BJ (cell line): ENCODE measurements around the gene UBASH3B. TPM values are rescaled to one million over a fixed set of nuclear protein-coding genes. Genes with fewer than 3 reads are reported as not detected.

Experiments
- CTCF ChIA-PET: fragments of 350-600 bp; formaldehyde crosslinking; extraction: SDS; loops from one replicate; lab custom pipeline; 2021; ENCODE audit warnings: antibody characterized with exemption, inconsistent platforms; lab: Yijun Ruan, JAX
- POLR2A ChIA-PET: fragments of 300-600 bp; sonication (Branson Sonifier 250); formaldehyde crosslinking; extraction: SDS; loops from one replicate; lab custom pipeline; 2021; ENCODE audit warnings: antibody characterized with exemption; lab: Charles Lee
- DNase-seq: peaks from one replicate; pipeline ENCODE4 v3.0.0-alpha.2; 2011; ENCODE audit warnings: low read depth
- H3K27me3 ChIP-seq: 2 replicates; pipeline ENCODE4 v1.6.0; 2011; ENCODE audit warnings: low read length; ENCODE audit not compliant: control insufficient read depth, insufficient read depth
- H3K36me3 ChIP-seq: 2 replicates; pipeline ENCODE4 v1.5.1; 2011; ENCODE audit warnings: low read length; ENCODE audit not compliant: control insufficient read depth, insufficient read depth
- H3K4me3 ChIP-seq: 2 replicates; pipeline ENCODE4 v1.5.1; 2011; ENCODE audit warnings: low read depth, mild to moderate bottlenecking, control low read depth, low read length
- CTCF ChIP-seq: IDR thresholded peaks from 2 replicates; pipeline ENCODE4 v1.5.1; 2011; ENCODE audit warnings: low read depth, mild to moderate bottlenecking, control low read depth, inconsistent platforms, low read length, moderate library complexity; ENCODE audit not compliant: insufficient read depth
- polyA plus RNA-seq: library from polyadenylated mRNA; depleted of rRNA; stranded (reverse); fragments of >200 nt; gene quantifications from 2 replicates; pipeline ENCODE4 v1.2.3, GENCODE V29; 2011

Gene UBASH3B
- polyA plus RNA-seq, 1 experiment: 28.4 TPM

- Histone ChIP-seq H3K4me3 (no peak overlapping the region), H3K36me3 (no peaks in the 10 kb centered on the region), H3K27me3 (no peaks in the 10 kb centered on the region)
- ChIA-PET POLR2A (no interaction called here), CTCF (interaction anchor here (1.0 to 1.3 kb wide), 2 partner anchors 85 to 327 kb away, joined by 3 to 4 read pairs; no protein-coding TSS in a partner anchor)
- DNase-seq: no peak
- TF ChIP-seq CTCF: no peak
Measured at GRCh38 chr11:122696662-122697061, 41.1 kb downstream of the UBASH3B start.

GRCh38 chr11:122697636-122698167 lies 42.2 kb downstream of the UBASH3B start:
- TF ChIP-seq CTCF: no peak
- no peaks in the 10 kb centered on the region for H3K27me3 ChIP-seq
- H3K4me3 ChIP-seq: no peak overlapping the region
- no peaks in the 10 kb centered on the region for H3K36me3 ChIP-seq
- DNase-seq: no peak
- ChIA-PET POLR2A (no interaction called here), CTCF (interaction anchor here (0.6 to 1.3 kb wide), 3 partner anchors 16 to 109 kb away, joined by 3 to 4 read pairs (median 3); no protein-coding TSS in a partner anchor)

GRCh38 chr11:122698392-122698791 lies 42.9 kb downstream of the UBASH3B start:
- ChIA-PET CTCF (interaction anchor here (0.6 to 1.0 kb wide), 2 partner anchors 15 to 110 kb away, joined by 3 read pairs; no protein-coding TSS in a partner anchor), POLR2A (no interaction called here)
- TF ChIP-seq CTCF: no peak
- Histone ChIP-seq H3K27me3 (no peaks in the 10 kb centered on the region), H3K4me3 (no peak overlapping the region), H3K36me3 (no peaks in the 10 kb centered on the region)
- no peak for DNase-seq

- POLR2A ChIA-PET: no interaction called here
- H3K36me3 ChIP-seq: no peaks in the 10 kb centered on the region
Measured at GRCh38 chr11:122700666-122701065, 45.1 kb downstream of the UBASH3B start.

GRCh38 chr11:122701143-122701542 lies 45.6 kb downstream of the UBASH3B start:
- POLR2A ChIA-PET: no interaction called here
- DNase-seq: no peak
- TF ChIP-seq CTCF: no peak
- Histone ChIP-seq H3K27me3 (no peaks in the 10 kb centered on the region), H3K4me3 (no peak overlapping the region), H3K36me3 (no peaks in the 10 kb centered on the region)
- CTCF ChIA-PET: no interaction called here

More at GRCh38 chr11:122700666-122701065, 45.1 kb downstream of the UBASH3B start:
- no peak for DNase-seq
- CTCF ChIA-PET: interaction anchor here (1.0 kb wide), 1 partner anchor 68 kb away, joined by 3 read pairs; no protein-coding TSS in a partner anchor
- H3K4me3 ChIP-seq: no peak overlapping the region
- TF ChIP-seq CTCF: no peak
- H3K27me3 ChIP-seq: no peaks in the 10 kb centered on the region
